Astrocyte of the hippocampus (primary cell): Measurements from ENCODE around the gene FGFBP2.

Experiments used
- DNase-seq: peaks from one replicate; pipeline ENCODE4 v3.0.0; 2011; ENCODE audit warnings: low read depth, low spot score

FGFBP2 gene

GRCh38 chr4:15963001-15963451 is at the start of gene FGFBP2:
FGFBP2 (minus strand) TSS chr4:15963175; CDS start chr4:15963129, 46 bp downstream.
- DNase-seq: peak; percentile 77

- no peak for DNase-seq
Measured at GRCh38 chr4:16011173-16011572, 48.2 kb upstream of the FGFBP2 start.

- DNase-seq: no peak
Measured at GRCh38 chr4:16009153-16009552, 46.2 kb upstream of the FGFBP2 start.

- no peak for DNase-seq
Measured at GRCh38 chr4:16007471-16008095, 44.6 kb upstream of the FGFBP2 start.

GRCh38 chr4:16006771-16007446 is 43.9 kb upstream of the FGFBP2 start:
- peak; percentile 32 for DNase-seq

GRCh38 chr4:16005676-16006075 is 42.7 kb upstream of the FGFBP2 start:
- DNase-seq: no peak

GRCh38 chr4:16001484-16001858 is 38.5 kb upstream of the FGFBP2 start:
- peak; percentile 88 for DNase-seq

GRCh38 chr4:16000708-16001483 is 37.9 kb upstream of the FGFBP2 start:
- no peak for DNase-seq

GRCh38 chr4:15996773-15997172 is 33.8 kb upstream of the FGFBP2 start:
- DNase-seq: no peak

GRCh38 chr4:15995826-15996225 is 32.9 kb upstream of the FGFBP2 start:
- DNase-seq: no peak

- no peak for DNase-seq
Measured at GRCh38 chr4:15992167-15992485, 29.2 kb upstream of the FGFBP2 start.

- no peak for DNase-seq
Measured at GRCh38 chr4:15990570-15991285, 27.8 kb upstream of the FGFBP2 start.

- no peak for DNase-seq
Measured at GRCh38 chr4:15989424-15989823, 26.4 kb upstream of the FGFBP2 start.

- DNase-seq: no peak
Measured at GRCh38 chr4:15988222-15988621, 25.2 kb upstream of the FGFBP2 start.

GRCh38 chr4:15986907-15987306 is 23.9 kb upstream of the FGFBP2 start:
- DNase-seq: no peak

- DNase-seq: no peak
Measured at GRCh38 chr4:15983610-15984009, 20.6 kb upstream of the FGFBP2 start.

GRCh38 chr4:15982842-15983524 is 20.0 kb upstream of the FGFBP2 start:
- DNase-seq: peak; percentile 68

GRCh38 chr4:15976456-15977447 is 13.8 kb upstream of the FGFBP2 start:
- DNase-seq: no peak

- no peak for DNase-seq
Measured at GRCh38 chr4:15971068-15971801, 8.3 kb upstream of the FGFBP2 start.
